Spleen (tissue), 7 donors: ENCODE results near the gene CHD9.

ENCODE experiments used
- CTCF ChIP-seq, 11 experiments: fragments of 200-600 bp in 7 of 11; fragments of 450-650 bp in 4 of 11; sonication (generic) in 4 of 11; IDR thresholded peaks in 8 of 11; conservative IDR thresholded peaks in 3 of 11; 1 replicate in 7 of 11; 2 replicates in 4 of 11; pipeline versions ENCODE4 v1.4.0 to v1.8.0; 2016 to 2021; ENCODE audit warnings: antibody characterized with exemption in 11 of 11, inconsistent platforms in 4 of 11, mild to moderate bottlenecking in 1 of 11
- POLR2A ChIP-seq, 3 donors: fragments of 450-650 bp; IDR thresholded peaks; one replicate each; pipeline ENCODE4 v1.5.1; 2017; ENCODE audit warnings: antibody characterized with exemption in 3 of 3, mild to moderate bottlenecking in 1 of 3
- donor health status: DM: no; HTN: no; CAD: no; lungs with moderate emphysema.
- donor health status: DM: no; HTN: no; CAD: no.
- donor health status: DM: no; HTN: no; CAD: no.

- TF ChIP-seq CTCF (IDR thresholded peaks at IDR 0.05 in 8 of 11, conservative IDR thresholded peaks at IDR 0.05 in 3 of 11) = no peak
- TF ChIP-seq POLR2A (IDR thresholded peaks at IDR 0.05) = no peak
Measured at GRCh38 chr16:53040788-53041187, 14.0 kb upstream of the CHD9 start.
